GM18517 (cell line): ENCODE data around the gene EPHB2.
"Not testable (repeated sequence)": the region's sequence is repeated elsewhere in the genome, so short reads cannot be mapped to it uniquely, and the experiment has no call there.

ENCODE experiments used
- ATAC-seq: cut with Tn5 transposase; IDR thresholded peaks from one replicate; pipeline ENCODE4 v1.9.1; 2021; ENCODE audit warnings: mild to moderate bottlenecking, moderate library complexity; ENCODE audit not compliant: unreplicated experiment

Gene EPHB2

GRCh38 chr1:22689505-22689904, 21.1 kb upstream of the EPHB2 start:
- no peak for ATAC-seq

DNA sequence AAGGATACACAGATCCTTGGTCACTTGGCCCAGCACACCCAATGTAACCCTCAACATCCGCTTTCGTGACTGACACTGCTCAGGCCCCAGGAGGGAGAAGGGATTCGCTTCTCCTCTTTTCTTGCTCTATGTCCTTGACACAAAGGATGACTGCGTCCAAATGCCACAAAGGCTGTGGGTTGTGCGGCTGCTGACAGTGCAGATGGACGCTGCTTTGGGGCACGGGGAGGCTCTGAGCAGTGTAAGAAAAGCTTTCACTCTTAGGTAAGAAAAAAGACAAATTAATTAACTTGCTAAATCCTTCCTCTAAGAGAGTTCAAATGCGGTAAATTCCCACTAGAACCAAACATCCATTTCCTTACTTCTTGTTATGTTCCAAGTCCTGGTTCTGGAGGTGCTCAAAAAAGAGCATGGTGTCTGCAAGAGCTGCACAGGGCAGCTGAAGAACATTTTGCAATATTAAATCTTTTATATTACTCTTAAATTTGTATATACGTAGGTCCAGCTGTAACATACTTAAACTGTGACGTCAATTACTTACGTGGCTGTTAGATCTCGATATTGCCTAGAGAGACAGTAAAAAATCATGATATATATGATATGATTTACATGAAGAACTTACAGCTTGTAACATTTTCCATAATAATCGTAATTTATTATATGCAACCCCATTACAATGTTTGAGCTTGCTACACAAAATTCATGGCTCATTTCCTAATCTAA, 19.4 kb upstream of the EPHB2 start:
- no peak for ATAC-seq

DNA sequence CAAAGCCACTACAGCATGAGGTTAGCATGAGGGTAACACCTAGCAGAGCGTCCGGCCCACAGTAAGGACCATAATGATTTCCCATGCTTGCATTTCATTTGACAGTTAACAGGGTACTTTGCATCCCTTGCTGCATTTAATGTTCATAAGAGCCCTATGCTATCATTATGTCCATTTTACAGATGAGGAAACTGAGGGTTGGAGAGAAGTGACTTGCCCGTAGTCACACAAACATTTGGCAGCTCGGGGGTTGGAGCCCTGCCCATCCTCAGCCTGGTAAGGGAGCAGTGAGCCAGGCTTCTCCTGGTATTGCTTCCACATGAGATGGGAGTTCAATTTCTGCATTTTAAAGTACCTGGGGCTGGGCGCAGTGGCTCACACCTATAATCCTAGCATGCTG, 16.5 kb upstream of the EPHB2 start:
- ATAC-seq, result no peak

DNA sequence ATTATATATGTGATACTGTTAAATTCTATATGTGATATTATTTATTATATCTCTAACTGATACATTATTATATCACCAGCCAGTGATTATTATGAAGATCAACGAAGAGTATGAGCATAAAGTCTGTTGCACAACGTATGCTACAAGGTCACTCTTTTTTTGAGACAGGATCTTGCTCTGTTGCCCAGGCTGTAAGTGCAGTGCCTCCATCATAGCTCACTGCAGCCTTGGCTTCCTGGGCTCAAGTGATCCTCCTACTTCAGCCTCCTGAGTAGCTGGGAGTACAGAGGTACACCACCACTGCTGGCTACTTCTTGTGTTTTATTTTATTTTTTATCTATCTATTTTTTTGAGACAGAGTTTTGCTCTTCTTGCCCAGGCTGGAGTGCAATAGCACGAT, 14.0 kb upstream of the EPHB2 start:
- ATAC-seq, result no peak

GRCh38 chr1:22697980-22698379, 12.7 kb upstream of the EPHB2 start:
- no peak for ATAC-seq

DNA sequence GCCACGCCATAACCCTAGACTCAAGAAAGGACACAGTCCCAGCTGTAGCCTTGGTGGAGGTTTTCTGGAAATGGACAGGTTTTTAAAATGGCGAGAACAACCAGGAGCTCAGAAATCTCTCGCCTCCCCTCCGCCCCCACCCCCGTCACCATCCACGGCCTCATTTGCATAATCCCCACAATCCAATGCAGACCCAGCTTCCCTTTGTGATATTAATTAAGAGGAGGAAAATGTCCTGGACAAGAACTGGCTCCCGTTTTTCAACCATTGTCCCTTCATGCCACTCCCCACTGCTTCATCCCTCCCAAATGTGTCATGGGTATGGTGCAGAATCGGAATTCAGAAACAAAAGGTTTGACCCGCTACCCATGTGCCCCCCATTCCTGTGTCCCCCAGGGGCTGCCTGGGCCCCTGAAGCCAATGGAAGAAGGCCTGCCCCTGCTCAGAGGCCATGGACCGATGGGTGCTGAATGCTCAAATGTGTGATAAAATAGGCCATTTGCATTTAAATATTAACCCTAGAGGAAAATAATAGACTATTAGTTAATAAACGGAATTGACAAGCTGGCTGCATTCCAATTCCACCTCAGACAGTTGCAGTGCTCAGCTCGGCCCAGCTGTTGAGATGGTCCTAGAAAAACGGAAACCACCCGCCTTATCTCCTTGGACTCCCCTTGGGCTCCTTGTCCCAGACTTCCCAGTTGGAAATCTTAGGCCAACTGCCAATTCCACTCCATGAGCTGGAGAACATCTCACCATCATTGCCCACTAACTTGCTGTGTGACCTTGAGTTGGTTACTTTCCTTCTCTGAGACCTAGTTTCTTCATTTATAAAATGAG, 10.7 kb upstream of the EPHB2 start:
- no peak for ATAC-seq

GRCh38 chr1:22702296-22703085, 8.1 kb upstream of the EPHB2 start:
- no peak for ATAC-seq

DNA sequence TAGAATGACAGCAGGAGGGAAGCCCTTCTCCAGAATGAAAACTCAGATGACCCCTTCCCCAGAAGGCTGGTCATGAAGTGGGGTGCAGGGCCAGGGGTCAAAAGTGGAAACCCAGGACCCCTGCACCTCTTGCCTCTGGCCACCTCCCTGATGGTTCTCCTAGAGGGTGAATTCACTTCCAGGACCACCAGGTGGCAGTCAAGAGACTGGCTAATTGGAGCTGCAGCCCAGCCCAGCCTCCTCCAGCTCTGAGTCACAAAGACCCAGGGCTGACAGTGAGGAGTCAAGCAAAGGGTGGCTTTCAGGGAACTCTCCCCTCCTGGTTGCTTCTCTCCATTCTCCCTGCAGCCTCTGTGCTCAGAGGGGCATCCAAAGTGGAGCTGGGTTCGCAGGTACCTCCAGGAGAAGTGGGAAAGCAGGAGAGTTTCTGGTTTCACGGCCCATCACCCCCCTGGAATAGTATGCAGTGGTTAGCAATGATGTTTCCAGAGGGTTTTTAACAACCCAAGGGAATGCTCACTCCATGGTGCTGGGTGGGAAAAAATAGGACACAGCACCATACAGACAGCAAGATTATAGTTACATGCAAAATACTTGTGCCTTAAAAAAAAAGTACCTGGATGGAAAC, 6.1 kb upstream of the EPHB2 start:
- ATAC-seq, result no peak

DNA sequence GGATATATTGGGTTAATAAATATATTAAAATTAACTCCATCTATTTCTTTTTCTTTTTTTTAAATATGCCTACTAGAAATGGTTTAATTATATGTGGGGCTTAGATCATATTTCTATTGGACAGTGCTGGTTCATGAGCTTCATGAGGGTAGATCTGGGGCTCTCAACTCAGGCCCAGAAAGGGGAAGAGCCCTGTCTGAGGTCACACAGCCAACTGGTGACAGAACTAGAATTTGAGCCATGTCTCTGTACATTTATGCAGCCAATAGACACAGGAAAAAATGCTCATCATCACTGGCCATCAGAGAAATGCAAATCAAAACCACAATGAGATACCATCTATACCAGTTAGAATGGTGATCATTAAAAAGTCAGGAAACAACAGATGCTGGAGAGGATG, 5.1 kb upstream of the EPHB2 start:
- no peak for ATAC-seq

- not testable (repeated sequence) for ATAC-seq
These were observed 4.5 kb upstream of the EPHB2 start for GRCh38 chr1:22706100-22706499.

GRCh38 chr1:22708777-22709176, 1.9 kb upstream of the EPHB2 start:
- no peak for ATAC-seq

DNA sequence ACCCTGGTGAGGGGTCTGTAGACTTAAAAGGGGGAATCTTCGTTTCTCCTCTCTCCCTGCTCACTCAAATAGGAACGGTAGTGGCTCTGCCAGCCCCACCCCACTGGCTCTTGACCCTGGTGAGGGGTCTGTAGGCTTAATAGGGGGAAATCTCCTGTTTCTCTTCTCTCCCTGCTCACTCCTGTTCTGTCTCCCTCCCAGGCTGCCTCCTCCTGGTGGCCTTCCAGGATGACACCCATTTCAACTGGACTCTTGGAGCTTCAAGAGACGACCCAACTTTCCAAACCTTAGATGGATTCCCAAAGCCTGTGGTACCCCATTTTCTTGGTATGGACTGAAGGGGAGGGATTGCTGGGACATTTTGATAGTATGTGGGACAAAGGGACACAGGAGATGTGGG, 1.4 kb upstream of the EPHB2 start:
- no peak for ATAC-seq

DNA sequence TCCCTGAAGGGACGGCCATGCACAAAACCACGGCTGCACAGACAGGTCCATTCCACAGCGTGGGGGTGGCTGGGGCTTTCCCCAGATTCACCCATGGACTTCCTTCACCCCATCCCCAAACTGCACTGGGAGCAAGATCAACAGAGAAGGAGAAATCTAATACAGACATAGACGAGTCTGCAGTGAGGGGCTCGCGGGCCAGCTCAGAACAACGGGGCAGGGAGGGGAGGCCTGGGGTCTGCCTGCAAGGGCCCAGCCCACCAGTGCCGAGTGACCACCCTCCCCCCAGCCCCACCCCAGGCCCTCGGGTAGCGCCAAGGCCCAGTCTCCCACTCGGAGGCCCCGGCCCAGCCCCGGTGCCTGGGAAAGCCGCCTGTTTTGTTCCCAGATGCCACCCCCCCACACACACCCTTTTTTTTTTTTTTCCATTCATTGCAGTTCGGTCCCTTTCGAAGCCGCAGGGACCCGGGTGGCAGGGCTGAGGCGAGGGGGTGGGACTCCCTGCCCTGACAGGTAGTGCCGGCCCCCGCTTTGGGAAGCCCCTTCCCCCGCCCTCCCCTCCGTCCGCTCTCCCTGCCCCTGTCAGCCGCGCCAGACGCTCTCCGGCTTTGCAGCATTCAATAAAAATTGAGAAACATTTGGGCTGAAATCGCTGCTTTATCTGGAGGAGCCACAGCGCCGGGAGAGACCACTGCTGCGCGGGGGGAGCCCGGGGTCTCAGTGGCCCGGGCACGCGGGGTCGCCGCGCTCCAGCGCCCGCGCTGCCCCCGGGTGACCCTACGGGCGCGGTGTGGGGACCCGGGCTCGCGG, 543 bp upstream of the EPHB2 start:
- ATAC-seq, result no peak

DNA sequence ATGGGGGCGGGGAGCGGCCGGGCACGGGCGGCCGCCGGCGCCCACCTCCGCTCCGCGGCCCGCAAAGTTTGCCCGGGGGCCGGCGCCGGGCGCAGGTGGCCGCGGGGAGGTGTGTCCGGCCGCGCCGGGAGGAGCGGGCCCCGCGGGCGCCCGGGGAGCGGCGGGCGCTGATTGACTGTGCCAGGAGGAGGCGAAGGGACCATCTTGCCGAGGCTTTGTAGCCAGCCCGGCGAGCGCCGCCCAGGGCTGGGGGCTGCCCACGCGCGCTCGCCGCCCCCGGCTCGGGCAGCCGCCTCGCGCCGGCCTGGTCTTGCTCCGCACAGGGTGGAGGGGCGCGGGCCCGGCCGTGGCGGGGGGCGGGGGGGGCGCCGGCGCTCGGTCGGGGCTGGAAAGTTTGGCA, 432 bp downstream of the EPHB2 start:
- no peak for ATAC-seq

DNA sequence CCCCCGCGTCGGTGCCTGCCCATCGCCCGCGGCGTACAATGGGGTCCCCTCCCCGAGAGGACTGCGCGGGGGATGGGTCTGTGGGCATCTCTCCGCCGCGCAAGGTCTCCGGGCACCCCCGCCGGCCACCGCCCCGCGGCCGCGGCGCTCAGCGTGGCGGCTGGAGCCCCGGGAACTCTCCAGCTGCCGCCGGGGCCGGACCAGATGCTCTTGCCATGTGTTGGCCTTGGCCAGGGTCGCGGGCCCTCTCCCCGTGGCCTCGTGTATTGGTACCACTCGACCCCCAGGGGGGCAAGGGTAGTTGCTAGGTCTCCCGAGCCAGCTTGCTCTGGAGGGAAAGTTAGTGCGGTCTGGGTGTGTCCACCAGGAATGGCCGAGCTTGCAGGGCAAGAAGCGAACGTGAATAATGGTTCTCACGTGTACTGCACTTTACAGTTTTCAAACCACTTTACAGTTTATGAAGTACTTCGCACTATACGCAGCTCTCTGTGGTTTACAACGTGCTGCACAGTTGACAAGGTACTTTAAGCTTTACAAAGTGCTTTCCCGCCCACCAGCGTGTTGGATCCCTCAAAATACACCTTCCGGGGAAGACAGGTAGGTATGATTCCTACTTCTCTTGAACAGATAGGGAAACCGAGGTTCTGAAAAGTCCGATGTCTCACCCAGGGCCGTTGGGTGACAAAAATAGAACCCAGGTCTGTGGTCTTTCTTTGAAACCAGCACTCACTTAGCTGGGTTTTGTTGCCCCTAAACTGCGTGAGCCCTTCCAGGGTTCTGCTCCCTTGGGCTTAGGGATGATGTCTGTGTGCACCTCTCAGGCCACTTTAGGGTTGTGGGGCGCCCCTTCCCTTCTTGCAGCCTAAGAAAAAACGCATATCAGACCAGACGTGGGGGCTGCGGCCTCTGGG, 1.2 kb downstream of the EPHB2 start:
- ATAC-seq, result no peak

GRCh38 chr1:22712502-22713271, 2.0 kb downstream of the EPHB2 start:
- no peak for ATAC-seq

DNA sequence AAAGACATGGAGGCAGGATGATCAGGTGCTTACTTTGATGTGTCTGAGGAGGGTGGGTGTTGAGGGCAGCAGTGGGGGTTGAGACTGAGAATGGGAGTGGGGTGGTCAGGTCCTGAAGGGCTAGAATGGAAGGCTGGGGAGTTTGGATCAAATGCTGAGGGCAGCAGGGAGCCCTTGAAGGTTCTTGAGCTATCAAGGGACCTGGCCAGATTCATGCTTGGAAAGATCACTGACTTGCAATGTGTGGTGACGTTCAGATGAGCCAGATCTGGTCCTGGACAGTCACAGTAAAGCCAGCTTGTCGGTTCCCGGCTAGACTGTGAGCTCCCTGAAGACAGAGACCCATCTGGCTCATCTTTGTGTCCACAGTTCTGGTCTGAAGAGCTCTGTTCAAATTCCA, 3.8 kb downstream of the EPHB2 start:
- ATAC-seq, result no peak

DNA sequence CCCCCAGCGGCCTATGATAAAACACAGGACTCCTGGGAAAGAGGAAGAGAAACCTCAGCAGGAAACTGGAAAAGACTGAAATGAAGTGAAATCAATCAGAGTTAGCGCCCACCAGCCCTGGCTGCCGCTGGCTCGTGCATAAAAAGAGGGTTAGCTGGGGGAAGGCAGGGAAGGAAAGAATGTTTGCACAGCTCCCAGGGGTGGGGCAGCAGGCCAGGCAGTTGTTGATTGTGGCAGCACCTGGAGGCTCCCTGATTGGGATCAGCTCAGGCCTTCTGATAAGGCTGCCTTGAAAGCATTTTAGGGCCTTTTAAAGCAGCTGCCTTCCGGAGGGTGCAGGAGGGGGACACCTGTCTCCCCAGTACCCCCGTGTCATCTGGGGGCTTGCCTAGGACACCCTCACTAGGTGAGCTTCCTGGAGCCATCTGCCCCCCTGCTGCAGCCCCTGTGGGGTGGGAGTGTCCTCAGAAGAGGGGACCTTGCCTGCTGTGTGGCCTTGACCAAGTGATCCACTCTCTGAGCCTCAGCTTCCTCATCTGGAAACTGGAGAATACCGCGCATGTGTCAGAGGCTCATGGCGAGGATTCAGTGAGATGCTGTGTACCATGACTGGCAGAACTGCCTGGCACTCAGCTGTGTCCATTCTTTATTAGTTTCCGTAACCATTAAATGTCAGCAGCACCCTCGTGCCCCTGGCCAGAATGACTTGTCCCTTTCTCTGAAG, 6.6 kb downstream of the EPHB2 start:
- no peak for ATAC-seq
